Naive thymus-derived CD4-positive, alpha-beta T cell (primary cell): ENCODE data around the gene USP3. TPM values are rescaled to one million over a fixed set of nuclear protein-coding genes. Genes with fewer than 3 reads are reported as not detected.
A peak's percentile ranks its signal among the peaks of the same experiment; 100 is the strongest.
"Not testable (repeated sequence)": the region's sequence is repeated elsewhere in the genome, so short reads cannot be mapped to it uniquely, and the experiment has no call there.

Experiments
- ATAC-seq: fragments of 150-1000 bp; cut with Tn5 transposase; 2 replicates; pipeline ENCODE4 v1.10.0; 2021; ENCODE audit warnings: mild to moderate bottlenecking, moderate library complexity
- CTCF ChIA-PET: fragments of 350-600 bp; sonication (Branson Sonifier 250); formaldehyde crosslinking; loops from one replicate; lab custom pipeline; 2021; ENCODE audit warnings: antibody characterized with exemption; lab: Charles Lee
- POLR2A ChIA-PET: fragments of 350-600 bp; sonication (Branson Sonifier 250); formaldehyde crosslinking; loops from one replicate; lab custom pipeline; 2021; ENCODE audit warnings: antibody characterized with exemption, inconsistent platforms; lab: Charles Lee
- DNase-seq, 9 donors: peaks; one replicate each; pipeline versions ENCODE4 v3.0.0 to v3.0.0-alpha.2; 2020 to 2022; ENCODE audit warnings: mixed read lengths in 1 of 9
- H3K27ac ChIP-seq: one replicate; pipeline ENCODE4 v1.7.0; 2013; ENCODE audit warnings: mild to moderate bottlenecking, low read depth, low read length, moderate library complexity
- H3K27me3 ChIP-seq, 2 donors: one replicate each; pipeline ENCODE4 v1.7.0; 2013; ENCODE audit warnings: low read length in 2 of 2, mild to moderate bottlenecking in 2 of 2, moderate library complexity in 2 of 2; ENCODE audit not compliant: control insufficient read depth in 2 of 2, insufficient read depth in 2 of 2
- H3K36me3 ChIP-seq, 3 experiments: 1 replicate in 2 of 3; 2 replicates in 1 of 3; pipeline ENCODE4 v1.7.0; 2013; ENCODE audit warnings: low read length in 3 of 3, mild to moderate bottlenecking in 3 of 3, moderate library complexity in 1 of 3; ENCODE audit not compliant: insufficient read depth in 3 of 3, control insufficient read depth in 2 of 3
- H3K4me1 ChIP-seq, 2 donors: one replicate each; pipeline ENCODE4 v1.7.0; 2013; ENCODE audit warnings: low read length in 2 of 2, mild to moderate bottlenecking in 2 of 2, moderate library complexity in 1 of 2; ENCODE audit not compliant: control insufficient read depth in 2 of 2, insufficient read depth in 2 of 2
- H3K4me3 ChIP-seq: 2 replicates; pipeline ENCODE4 v1.7.0; 2013; ENCODE audit warnings: mild to moderate bottlenecking, low read length
- H3K9me3 ChIP-seq, 3 experiments: 1 replicate in 2 of 3; 2 replicates in 1 of 3; pipeline ENCODE4 v1.7.0; 2013; ENCODE audit warnings: low read length in 3 of 3; ENCODE audit not compliant: control insufficient read depth in 2 of 3
- H3K27ac Mint-ChIP-seq, 9 donors: one replicate each; pipeline ENCODE4 v1.8.0; 2020 to 2022; ENCODE audit warnings: mixed read lengths in 9 of 9, mild to moderate bottlenecking in 8 of 9, moderate library complexity in 5 of 9, inconsistent platforms in 2 of 9
- H3K27me3 Mint-ChIP-seq, 5 donors: one replicate each; pipeline ENCODE4 v1.8.0; 2021 to 2022; ENCODE audit warnings: mixed read lengths in 5 of 5, mild to moderate bottlenecking in 1 of 5
- H3K36me3 Mint-ChIP-seq, 5 donors: one replicate each; pipeline ENCODE4 v1.8.0; 2020 to 2022; ENCODE audit warnings: mixed read lengths in 5 of 5, mild to moderate bottlenecking in 3 of 5, inconsistent platforms in 1 of 5
- H3K4me1 Mint-ChIP-seq, 7 donors: one replicate each; pipeline ENCODE4 v1.8.0; 2020 to 2022; ENCODE audit warnings: mixed read lengths in 7 of 7, mild to moderate bottlenecking in 3 of 7, inconsistent platforms in 1 of 7
- H3K4me3 Mint-ChIP-seq, 10 donors: one replicate each; pipeline ENCODE4 v1.8.0; 2020 to 2022; ENCODE audit warnings: mild to moderate bottlenecking in 10 of 10, mixed read lengths in 10 of 10, moderate library complexity in 6 of 10, inconsistent platforms in 2 of 10
- H3K9me3 Mint-ChIP-seq, 11 donors: one replicate each; pipeline ENCODE4 v1.8.0; 2020 to 2022; ENCODE audit warnings: mixed read lengths in 11 of 11, mild to moderate bottlenecking in 4 of 11, inconsistent platforms in 1 of 11, moderate library complexity in 1 of 11
- intact Hi-C, 2 donors: fragments of 100-400 bp; cut with micrococcal nuclease; formaldehyde crosslinking; loops; one replicate each; pipeline ENCODE4 v1.15.1; 2023
- polyA plus RNA-seq, 2 donors: library from polyadenylated mRNA; unstranded; fragments of 300-500 nt; fragmentation: Illumina TruSeq; gene quantifications; one replicate each; pipeline ENCODE4 v1.2.3, GENCODE V29; 2021
- total RNA-seq, 6 experiments: library from RNA in 5 of 6; stranded (reverse) in 5 of 6; gene quantifications; 1 replicate in 5 of 6; 2 replicates in 1 of 6; pipeline ENCODE4 v1.2.3 and lab custom pipeline; 2021 to 2026

Gene USP3
- total and polyA plus RNA-seq, 7 experiments from 2014 or later = 53.3 to 288 (median 140) TPM

- not testable (repeated sequence) for H3K27ac Mint-ChIP-seq
Observed at GRCh38 chr15:63620760-63621159, 116.4 kb downstream of the USP3 start.

GRCh38 chr15:63623232-63623969 is 119.0 kb downstream of the USP3 start:
- H3K9me3 Mint-ChIP-seq = peaks cover 0 to 10% (median 0%) of the 10 kb centered on the region in 11 donors
- peak overlapping the region in 7 of 9 donors; percentile 12 to 63 (median 32) for H3K27ac Mint-ChIP-seq
- POLR2A ChIA-PET = interaction anchor here (0.6 kb wide), 1 partner anchor 132 kb away, joined by 3 read pairs; no protein-coding TSS in a partner anchor
- no peaks in the 10 kb centered on the region for H3K27me3 Mint-ChIP-seq
- DNase-seq (no peak), ATAC-seq (no peak)
- no peaks in the 10 kb centered on the region for H3K27me3 ChIP-seq
- H3K36me3 ChIP-seq = peaks cover 25 to 67% (median 33%) of the 10 kb centered on the region in 3 experiments
- peaks cover 23 to 58% (median 33%) of the 10 kb centered on the region in 5 donors for H3K36me3 Mint-ChIP-seq
- no peaks in the 10 kb centered on the region for H3K9me3 ChIP-seq
- H3K4me1 Mint-ChIP-seq = peaks cover 0 to 5% (median 0%) of the 10 kb centered on the region in 7 donors
- no peak overlapping the region for H3K4me3 Mint-ChIP-seq
- intact Hi-C loops = no loop called here
- H3K4me1 ChIP-seq = no peaks in the 10 kb centered on the region
- CTCF ChIA-PET = interaction anchor here (0.5 to 0.8 kb wide), 2 partner anchors 13 to 49 kb away, joined by 3 to 4 read pairs; no protein-coding TSS in a partner anchor
- no peak overlapping the region for H3K4me3 ChIP-seq
- no peak overlapping the region for H3K27ac ChIP-seq

More at GRCh38 chr15:63620760-63621159, 116.4 kb downstream of the USP3 start:
- H3K4me1 Mint-ChIP-seq, CTCF ChIA-PET, DNase-seq, H3K9me3 ChIP-seq, H3K27me3 Mint-ChIP-seq, H3K27me3 ChIP-seq, H3K27ac ChIP-seq, intact Hi-C loops, ATAC-seq, H3K4me3 ChIP-seq, POLR2A ChIA-PET, H3K4me3 Mint-ChIP-seq, H3K4me1 ChIP-seq: not testable (repeated sequence)
- H3K36me3 ChIP-seq = peaks cover 21 to 50% (median 26%) of the 10 kb centered on the region in 3 experiments
- Mint-ChIP-seq H3K9me3 (peaks cover 0 to 11% (median 0%) of the 10 kb centered on the region in 11 donors), H3K36me3 (peaks cover 16 to 62% (median 30%) of the 10 kb centered on the region in 5 donors)

GRCh38 chr15:63626955-63627354 is 122.6 kb downstream of the USP3 start:
- no peak for DNase-seq
- ChIA-PET POLR2A (no interaction called here), CTCF (interaction anchor here (1.4 kb wide), 1 partner anchor 17 kb away, joined by 3 read pairs; no protein-coding TSS in a partner anchor)
- intact Hi-C loops = no loop called here
- H3K27ac ChIP-seq = no peak overlapping the region
- no peaks in the 10 kb centered on the region for H3K9me3 Mint-ChIP-seq
- H3K36me3 ChIP-seq = peaks cover 30 to 97% (median 35%) of the 10 kb centered on the region in 3 experiments
- peaks cover 0 to 5% (median 0%) of the 10 kb centered on the region in 7 donors for H3K4me1 Mint-ChIP-seq
- H3K27me3 ChIP-seq = no peaks in the 10 kb centered on the region
- no peak overlapping the region for H3K4me3 ChIP-seq
- H3K27me3 Mint-ChIP-seq = no peaks in the 10 kb centered on the region
- H3K4me1 ChIP-seq = no peaks in the 10 kb centered on the region
- ATAC-seq = no peak
- no peaks in the 10 kb centered on the region for H3K9me3 ChIP-seq
- H3K36me3 Mint-ChIP-seq = peaks cover 21 to 68% (median 45%) of the 10 kb centered on the region in 5 donors
- H3K4me3 Mint-ChIP-seq = no peak overlapping the region
- H3K27ac Mint-ChIP-seq = peak overlapping the region in 4 of 9 donors; percentile 12 to 56 (median 36)

- no peaks in the 10 kb centered on the region for H3K9me3 Mint-ChIP-seq
- ATAC-seq (no peak), DNase-seq (no peak)
- POLR2A ChIA-PET = interaction anchor here (0.8 kb wide), 1 partner anchor 17 kb away, joined by 3 read pairs; no protein-coding TSS in a partner anchor
- no peaks in the 10 kb centered on the region for H3K9me3 ChIP-seq
- no peaks in the 10 kb centered on the region for H3K27me3 Mint-ChIP-seq
- H3K36me3 Mint-ChIP-seq = peaks cover 26 to 71% (median 45%) of the 10 kb centered on the region in 5 donors
- peak overlapping the region in 1 of 9 donors; percentile 65 for H3K27ac Mint-ChIP-seq
- intact Hi-C loops = no loop called here
- no peak overlapping the region for H3K4me3 ChIP-seq
- no peak overlapping the region for H3K4me3 Mint-ChIP-seq
- peaks cover 0 to 5% (median 0%) of the 10 kb centered on the region in 7 donors for H3K4me1 Mint-ChIP-seq
- CTCF ChIA-PET = interaction anchor here (0.6 to 1.4 kb wide), 2 partner anchors 19 to 35 kb away, joined by 3 read pairs; no protein-coding TSS in a partner anchor
- H3K4me1 ChIP-seq = no peaks in the 10 kb centered on the region
- H3K27me3 ChIP-seq = no peaks in the 10 kb centered on the region
- H3K36me3 ChIP-seq = peaks cover 32 to 97% (median 39%) of the 10 kb centered on the region in 3 experiments
- H3K27ac ChIP-seq = no peak overlapping the region
Observed at GRCh38 chr15:63628123-63628822, 123.9 kb downstream of the USP3 start.

GRCh38 chr15:63630036-63630751 is 125.8 kb downstream of the USP3 start:
- no peak overlapping the region for H3K4me3 ChIP-seq
- DNase-seq (no peak), ATAC-seq (no peak)
- CTCF ChIA-PET = interaction anchor here (1.3 kb wide), 1 partner anchor 438 kb away, joined by 3 read pairs; no protein-coding TSS in a partner anchor
- H3K4me1 Mint-ChIP-seq = peaks cover 0 to 5% (median 0%) of the 10 kb centered on the region in 7 donors
- H3K27me3 Mint-ChIP-seq = no peaks in the 10 kb centered on the region
- no peaks in the 10 kb centered on the region for H3K27me3 ChIP-seq
- intact Hi-C loops = no loop called here
- H3K4me1 ChIP-seq = no peaks in the 10 kb centered on the region
- no peak overlapping the region for H3K27ac ChIP-seq
- H3K36me3 ChIP-seq = peaks cover 33 to 95% (median 40%) of the 10 kb centered on the region in 3 experiments
- no peaks in the 10 kb centered on the region for H3K9me3 Mint-ChIP-seq
- peaks cover 23 to 76% (median 44%) of the 10 kb centered on the region in 5 donors for H3K36me3 Mint-ChIP-seq
- POLR2A ChIA-PET = interaction anchor here (1.1 kb wide), 1 partner anchor 20 kb away, joined by 4 read pairs; no protein-coding TSS in a partner anchor
- no peaks in the 10 kb centered on the region for H3K9me3 ChIP-seq
- peak overlapping the region in 3 of 9 donors; percentile 18 to 43 (median 35) for H3K27ac Mint-ChIP-seq
- no peak overlapping the region for H3K4me3 Mint-ChIP-seq

GRCh38 chr15:63633312-63633711 is 128.9 kb downstream of the USP3 start:
- POLR2A ChIA-PET = interaction anchor here (0.6 to 1.0 kb wide), 2 partner anchors 13 to 74 kb away, joined by 3 to 5 read pairs; no protein-coding TSS in a partner anchor

More at GRCh38 chr15:63633312-63633711, 128.9 kb downstream of the USP3 start:
- Histone ChIP-seq H3K27me3 (no peaks in the 10 kb centered on the region), H3K9me3 (no peaks in the 10 kb centered on the region), H3K4me1 (no peaks in the 10 kb centered on the region), H3K4me3 (no peak overlapping the region), H3K27ac (no peak overlapping the region), H3K36me3 (peaks cover 25 to 94% (median 41%) of the 10 kb centered on the region in 3 experiments)
- DNase-seq (no peak), ATAC-seq (no peak)
- peaks cover 16 to 68% (median 46%) of the 10 kb centered on the region in 5 donors for H3K36me3 Mint-ChIP-seq
- peak overlapping the region in 2 of 9 donors; percentile 0 to 40 for H3K27ac Mint-ChIP-seq
- no peaks in the 10 kb centered on the region for H3K9me3 Mint-ChIP-seq
- intact Hi-C loops = no loop called here
- H3K4me1 Mint-ChIP-seq = peaks cover 0 to 4% (median 0%) of the 10 kb centered on the region in 7 donors
- CTCF ChIA-PET = interaction anchor here (1.3 to 1.4 kb wide), 2 partner anchors 23 to 51 kb away, joined by 3 to 5 read pairs; no protein-coding TSS in a partner anchor
- H3K27me3 Mint-ChIP-seq = no peaks in the 10 kb centered on the region
- no peak overlapping the region for H3K4me3 Mint-ChIP-seq
